Measurements from ENCODE around the gene TMEM259.

The TMEM259 gene

DNA sequence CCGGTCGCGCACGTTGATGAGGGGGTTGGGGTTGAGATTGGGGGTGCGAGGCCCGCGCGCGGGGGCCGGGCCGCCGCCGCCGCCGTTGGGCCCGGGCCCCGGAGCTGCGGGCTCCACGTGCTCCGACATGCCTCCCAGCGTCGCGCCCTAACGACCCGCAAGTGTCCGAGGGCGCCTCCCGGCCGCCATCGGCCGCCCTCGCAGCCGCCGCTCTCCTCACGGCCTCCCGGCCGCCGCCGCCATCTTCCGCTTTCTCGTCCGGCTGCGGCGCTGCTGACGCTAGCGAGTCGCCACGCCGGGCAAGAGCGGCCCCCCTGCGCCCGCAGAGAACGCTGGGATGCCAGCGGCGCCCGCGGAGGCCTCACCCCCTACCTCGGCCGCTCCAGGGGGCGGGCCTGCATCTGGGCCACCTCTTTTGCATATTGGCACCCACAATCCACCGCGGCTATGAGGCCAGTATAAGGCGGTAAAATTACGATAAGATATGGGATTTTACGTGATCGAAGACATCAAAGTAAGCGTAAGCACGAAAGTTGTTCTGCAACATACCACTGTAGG is at the start of gene TMEM259:
TMEM259 (minus strand) TSS at position 256 of the 558 bp plus-strand sequence; CDS start at position 129, 127 bp downstream.
- peak; percentile 98 for DNase-seq

DNA sequence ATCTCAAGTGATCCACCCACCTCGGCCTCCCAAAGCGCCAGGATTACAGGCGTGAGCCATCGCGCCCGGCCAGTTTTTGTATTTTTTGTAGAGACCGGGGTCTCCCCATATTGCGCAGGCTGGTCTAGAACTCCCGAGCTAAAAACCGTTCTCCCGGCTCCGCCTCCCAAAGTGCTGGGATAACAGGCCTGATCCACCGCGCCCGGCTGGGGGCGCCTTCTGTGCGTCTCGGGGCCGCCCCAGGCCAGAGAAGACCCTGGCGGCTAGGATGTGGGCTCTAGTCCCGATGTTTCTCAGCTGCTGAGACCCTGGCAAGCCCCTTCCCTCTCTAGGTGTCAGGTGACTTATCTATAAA is 49.6 kb upstream of the TMEM259 start:
- DNase-seq: no peak

DNA sequence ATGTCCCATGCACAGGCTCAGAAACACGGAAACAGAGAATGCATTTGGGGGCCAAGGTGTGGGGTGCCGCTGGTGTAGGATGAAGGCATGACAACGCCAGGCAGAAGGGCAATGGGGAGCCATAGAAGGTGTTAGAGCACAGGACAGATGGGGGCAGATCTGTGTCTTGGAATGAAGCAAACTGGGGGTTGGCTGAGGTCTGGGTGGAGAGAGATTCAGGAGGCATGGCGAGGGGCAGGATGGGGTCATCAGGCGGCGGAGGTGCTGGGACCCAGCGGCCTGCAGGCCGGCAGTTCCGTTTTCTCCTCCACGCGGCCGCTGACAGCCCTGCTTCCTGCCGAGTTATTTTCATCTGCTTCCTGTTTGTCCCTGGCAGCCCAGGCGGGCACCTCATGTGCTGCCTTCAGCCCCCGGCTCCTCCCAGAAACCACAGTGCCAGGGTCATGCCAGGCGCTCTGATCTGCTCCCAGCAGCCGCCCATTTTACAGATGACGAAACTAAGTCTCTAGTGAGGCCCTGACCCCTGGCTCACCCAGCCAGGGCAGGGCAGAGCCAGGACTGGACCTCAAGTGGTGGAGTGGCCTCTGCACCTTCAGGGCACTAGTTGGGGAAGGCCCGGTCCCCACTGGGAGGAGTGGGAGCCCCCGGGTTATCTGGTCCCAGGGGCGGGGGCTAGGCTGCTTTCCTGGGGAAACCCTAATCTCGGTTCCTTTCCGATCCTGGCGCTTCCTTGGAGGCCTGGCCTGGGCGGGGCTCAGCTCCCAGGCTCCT is 48.3 kb upstream of the TMEM259 start:
- DNase-seq: peak; percentile 89

DNA sequence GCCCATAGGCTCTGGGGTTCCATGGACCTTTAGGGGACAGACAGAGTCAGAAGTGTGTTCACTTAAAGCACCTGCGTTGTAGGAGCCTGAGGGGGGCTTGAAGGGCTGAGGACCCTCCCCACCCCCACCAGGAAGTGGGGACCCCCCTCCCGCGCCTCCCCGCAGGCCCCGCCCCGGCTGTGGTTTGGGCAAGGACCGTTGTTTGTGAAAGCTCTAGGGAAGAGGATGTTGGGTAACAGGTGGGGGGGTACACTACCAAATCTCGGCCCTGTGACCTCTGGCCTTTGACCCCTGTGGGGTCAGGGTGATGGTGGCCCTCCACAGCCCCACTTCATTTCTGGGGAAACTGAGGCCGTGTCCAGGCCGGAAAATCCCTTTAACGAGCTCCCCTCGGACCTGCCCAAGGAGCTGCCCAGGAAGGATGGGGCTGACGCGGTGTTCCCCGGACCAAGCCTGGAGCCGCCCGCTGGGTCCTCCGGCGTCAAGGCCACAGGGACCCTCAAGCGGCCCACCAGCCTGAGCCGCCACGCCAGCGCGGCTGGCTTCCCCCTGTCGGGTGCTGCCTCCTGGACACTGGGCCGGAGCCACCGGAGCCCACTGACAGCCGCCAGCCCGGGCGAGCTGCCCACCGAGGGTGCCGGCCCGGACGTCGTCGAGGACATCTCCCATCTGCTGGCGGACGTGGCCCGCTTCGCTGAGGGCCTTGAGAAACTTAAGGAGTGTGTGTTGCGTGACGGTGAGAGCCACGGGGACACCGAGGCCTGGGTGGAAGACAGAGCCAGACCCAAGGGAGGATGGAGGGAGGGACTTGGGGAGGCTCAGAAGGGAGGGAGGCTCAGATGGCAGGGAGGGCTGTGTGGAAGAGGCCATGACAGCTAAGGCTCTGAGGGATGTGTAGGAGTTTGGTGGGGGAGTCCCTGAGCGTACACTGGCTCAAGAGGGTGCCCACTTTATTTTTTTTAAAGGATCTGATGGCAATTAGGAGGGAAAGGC is 47.4 kb upstream of the TMEM259 start:
- DNase-seq: peak; percentile 88

DNA sequence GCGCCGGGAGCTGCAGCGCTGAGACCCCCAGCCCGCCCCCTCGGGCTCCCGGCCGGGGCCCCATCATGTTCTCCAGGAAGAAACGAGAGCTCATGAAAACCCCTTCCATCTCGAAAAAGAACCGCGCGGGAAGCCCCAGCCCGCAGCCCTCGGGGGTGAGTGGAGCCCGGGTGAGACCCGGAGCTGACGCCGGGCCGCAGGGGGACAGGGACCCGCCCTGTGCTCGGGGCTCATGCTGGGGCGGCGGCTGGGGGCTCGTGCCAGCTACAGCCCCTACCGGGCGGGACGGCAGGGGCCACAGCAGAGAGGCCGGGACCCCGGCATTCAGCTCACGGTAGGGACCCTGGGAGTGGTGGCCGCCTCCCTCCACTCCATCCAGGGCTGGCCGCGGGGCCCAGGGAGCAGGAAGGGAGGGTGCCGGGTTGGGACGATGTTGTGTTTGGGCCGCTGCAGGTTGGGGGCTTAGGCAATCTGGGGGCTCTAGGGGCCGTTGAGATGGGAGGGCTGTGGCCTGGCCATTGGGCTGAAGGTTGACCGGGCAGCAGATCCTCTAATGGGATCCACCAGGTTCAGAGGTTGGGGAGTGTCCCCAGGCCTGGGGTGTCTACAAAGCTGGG is 46.5 kb upstream of the TMEM259 start:
- DNase-seq: no peak

DNA sequence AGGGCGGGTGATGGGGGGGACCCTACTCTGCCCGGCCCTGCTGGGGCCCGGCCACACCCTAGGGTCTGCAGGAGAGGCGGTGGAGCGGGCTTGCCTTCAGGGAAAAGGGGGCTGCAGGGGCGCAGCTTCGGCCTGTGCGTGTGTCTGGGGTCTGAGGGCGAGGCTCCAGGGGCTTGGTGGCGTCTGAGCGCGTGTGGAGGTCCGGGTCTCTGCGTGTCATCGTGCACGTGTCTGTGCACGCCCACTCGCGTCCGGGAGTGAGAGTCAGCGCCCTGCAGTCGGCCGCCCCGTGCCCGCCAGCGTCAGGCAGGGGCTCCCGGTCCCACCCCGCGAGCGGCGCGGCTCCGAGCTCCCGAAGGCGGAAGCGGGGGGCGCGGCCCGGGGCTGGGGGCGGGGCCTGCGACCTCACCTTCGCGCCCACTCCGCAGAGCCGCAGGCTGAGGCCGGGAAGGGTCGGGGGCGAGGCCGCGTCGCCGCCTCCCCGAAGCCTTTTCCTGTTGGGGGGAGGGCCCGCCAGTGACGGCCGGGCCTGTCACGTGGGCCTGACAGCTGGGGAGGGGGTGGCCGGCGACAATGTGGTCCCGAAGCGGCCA is 45.9 kb upstream of the TMEM259 start, which contains the start of gene ARHGAP45:
ARHGAP45 (plus strand) TSS at position 420 of the 593 bp plus-strand sequence. CDS start 239 bp downstream, outside the sequence.
- peak; percentile 93 for DNase-seq

DNA sequence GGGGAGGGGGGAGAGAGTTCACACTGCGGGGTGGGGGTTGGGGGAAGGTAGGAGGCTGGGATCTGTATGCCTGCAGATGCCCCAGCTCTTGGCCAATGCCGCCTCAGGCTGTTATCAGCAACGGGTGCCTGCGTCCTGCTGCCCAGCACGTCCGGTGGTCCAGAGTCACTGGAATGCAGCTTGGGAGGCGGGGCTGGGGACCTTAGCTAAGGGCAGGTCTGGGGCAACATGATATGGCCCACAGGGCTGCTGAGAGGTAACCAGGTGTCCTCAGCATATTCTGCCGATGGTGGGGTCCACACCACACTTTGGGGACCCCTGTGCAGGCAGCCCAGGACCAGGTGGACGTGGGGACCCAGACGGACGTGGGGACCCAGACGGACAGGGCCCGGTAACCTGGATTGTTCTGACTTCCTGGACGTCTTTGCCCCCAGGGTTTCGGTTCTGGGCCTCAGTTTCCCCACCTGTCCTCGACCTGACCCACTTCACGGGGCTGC is 45.4 kb upstream of the TMEM259 start:
- DNase-seq: peak; percentile 17

DNA sequence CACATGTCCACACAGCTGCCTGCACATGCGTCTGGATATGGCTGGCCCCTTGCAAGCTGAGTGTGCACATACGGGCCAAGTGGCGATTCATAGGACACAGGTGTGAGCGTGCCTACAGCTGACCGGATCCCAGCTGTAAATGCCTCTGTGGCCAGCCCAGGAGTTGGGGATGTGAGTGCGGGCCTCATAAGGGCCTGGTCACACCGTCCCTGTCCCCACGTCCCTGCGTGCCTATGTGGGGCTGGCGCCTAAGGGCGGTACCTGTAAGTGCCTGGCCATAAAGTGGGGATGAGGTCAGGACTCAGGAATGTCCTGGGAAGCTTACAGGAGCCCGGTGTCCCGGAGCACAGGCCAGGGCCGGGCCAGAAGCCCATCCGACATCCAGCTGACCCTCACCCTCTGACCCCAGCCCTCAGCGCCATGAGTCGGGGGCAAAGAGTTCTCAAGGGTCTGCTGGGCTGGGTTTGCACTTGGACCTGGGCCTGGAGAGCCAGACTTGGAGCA is 44.7 kb upstream of the TMEM259 start:
- DNase-seq: peak; percentile 3

DNA sequence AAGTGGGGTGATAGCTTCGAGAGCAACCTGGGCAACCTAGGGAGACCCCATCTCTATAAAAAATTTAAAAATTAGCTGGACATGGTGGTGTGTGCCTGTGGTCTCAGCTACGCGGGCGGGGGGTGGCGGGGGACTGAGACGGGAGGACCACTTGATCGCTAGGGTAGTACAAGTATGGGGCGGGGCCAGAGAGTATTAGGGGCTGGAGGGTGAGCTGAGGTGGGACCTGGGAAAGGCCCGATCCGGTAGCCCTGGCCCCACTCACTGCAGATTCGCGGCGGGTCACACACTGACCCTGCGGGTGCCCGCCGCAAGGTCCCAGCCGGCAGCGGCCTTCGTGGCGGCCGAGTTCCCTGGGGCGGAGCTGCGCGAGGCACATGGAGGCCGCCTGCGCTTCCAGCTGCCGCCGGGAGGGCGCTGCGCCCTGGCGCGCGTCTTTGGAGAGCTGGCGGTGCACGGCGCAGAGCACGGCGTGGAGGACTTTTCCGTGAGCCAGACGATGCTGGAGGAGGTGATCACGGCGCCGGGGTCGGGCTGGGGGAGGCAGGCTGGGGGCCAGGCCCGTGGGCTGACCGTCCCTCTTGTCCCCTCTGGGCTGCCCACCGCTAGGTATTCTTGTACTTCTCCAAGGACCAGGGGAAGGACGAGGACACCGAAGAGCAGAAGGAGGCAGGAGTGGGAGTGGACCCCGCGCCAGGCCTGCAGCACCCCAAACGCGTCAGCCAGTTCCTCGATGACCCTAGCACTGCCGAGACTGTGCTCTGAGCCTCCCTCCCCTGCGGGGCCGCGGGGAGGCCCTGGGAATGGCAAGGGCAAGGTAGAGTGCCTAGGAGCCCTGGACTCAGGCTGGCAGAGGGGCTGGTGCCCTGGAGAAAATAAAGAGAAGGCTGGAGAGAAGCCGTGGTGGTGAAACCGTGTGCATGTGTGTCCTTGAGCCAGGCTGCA is 44.0 kb upstream of the TMEM259 start:
- DNase-seq: peak; percentile 82

DNA sequence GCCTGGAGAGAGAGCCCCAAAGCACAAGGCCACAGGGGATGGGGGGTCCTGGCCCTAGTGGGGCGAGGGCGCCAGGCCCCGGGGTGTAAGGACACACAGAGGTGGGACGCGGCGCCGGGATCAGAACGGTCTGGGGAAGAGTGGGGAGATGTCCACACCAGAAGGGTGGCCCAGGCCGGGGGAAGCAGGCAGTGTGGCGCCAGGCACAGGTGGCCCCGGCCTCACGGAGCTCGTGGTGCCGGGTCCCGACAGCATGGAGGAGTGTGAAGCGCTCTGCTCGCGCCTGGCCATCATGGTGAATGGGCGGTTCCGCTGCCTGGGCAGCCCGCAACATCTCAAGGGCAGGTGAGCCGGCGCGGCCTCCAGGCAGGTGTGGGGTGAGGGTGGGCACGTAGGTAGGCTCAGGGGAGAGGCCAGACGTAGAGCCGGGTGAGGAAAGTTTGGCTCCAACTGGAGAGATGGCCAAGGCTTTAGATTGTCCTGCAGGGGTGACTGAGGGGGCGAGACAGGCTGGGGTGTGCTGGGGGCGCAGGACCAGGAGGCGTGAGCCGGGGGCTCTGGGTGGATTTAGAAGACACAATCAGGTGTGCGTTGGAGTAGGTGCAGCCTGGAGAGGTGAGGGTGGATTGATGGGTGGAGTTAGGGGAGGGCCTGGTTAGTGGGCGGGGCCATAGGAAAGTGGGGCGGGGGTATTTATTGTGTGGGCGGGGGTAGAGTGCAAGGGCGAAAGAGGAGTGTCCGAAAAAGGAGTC is 43.2 kb upstream of the TMEM259 start:
- peak; percentile 21 for DNase-seq

DNA sequence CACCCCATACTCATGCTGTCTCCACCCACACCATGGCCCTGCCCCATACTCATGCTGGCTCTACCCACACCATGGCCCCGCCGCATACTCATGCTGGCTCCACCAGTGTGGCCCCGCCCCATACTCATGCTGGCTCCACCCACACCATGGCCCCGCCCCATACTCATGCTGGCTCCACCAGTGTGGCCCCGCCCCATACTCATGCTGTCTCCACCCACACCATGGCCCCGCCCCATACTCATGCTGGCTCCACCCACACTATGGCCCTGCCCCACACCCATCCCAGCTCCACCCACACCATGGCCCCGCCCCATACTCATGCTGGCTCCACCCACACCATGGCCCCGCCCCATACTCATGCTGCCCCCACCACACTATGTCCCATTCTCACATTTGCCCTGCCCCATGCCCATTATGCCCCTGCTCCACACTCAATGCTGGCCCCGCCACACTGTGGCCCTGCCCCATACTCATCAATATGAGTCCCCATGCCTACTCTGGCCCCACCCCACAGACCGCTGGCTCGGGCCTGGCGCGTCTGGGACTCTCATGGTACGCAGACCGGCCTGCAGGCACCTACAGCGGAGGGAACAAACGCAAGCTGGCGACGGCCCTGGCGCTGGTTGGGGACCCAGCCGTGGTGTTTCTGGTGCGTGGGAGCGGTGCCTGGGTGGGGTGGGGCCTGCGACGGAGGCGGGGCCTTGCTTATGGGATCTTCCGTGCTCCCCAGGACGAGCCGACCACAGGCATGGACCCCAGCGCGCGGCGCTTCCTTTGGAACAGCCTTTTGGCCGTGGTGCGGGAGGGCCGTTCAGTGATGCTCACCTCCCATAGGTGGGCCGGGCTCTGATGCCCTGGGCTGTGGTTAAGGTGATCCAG is 42.3 kb upstream of the TMEM259 start:
- DNase-seq: peak; percentile 23

DNA sequence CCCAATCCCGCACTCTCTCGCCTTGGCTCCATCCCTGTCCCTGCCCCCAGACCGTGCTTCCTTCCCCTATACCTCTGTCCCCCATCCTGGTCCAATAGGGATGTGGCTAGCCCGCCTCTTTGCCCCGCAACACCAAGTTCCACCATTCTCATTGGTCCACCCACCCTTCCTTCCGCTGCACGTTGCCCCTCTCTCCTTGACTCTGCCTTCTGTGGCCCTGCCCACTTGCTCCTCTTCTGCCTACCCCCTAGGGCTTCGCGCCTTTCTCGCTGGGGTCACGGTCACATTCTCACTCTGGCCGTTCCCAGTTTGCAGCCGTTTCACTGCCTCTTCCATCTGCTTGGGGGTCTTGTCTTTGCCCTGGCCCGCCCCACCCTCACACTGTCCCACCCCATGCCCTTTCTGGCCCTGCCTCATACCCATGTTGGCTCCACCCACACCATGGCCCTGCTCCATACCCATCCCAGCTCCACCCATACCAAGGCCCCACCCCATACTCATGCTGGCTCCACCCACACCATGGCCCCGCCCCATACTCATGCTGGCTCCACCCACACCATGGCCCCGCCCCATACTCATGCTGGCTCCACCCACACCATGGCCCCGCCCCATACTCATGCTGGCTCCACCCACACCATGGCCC is 41.6 kb upstream of the TMEM259 start:
- DNase-seq: peak; percentile 11

DNA sequence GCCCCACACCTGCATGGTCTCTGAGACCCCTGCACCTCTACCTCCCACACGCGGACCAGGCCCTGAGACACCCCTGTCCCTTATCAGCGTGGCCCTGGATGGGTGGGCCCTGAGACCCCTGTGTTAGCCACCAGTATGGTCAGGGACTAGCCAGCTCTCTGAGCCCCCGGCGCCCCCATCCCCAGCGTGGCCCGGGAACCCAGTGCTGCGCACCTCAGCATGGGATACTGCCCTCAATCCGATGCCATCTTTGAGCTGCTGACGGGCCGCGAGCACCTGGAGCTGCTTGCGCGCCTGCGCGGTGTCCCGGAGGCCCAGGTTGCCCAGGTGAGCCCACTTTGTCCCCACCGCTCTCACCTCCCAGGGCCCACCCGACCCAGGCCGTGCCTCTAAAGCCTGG is 41.1 kb upstream of the TMEM259 start:
- DNase-seq: no peak

DNA sequence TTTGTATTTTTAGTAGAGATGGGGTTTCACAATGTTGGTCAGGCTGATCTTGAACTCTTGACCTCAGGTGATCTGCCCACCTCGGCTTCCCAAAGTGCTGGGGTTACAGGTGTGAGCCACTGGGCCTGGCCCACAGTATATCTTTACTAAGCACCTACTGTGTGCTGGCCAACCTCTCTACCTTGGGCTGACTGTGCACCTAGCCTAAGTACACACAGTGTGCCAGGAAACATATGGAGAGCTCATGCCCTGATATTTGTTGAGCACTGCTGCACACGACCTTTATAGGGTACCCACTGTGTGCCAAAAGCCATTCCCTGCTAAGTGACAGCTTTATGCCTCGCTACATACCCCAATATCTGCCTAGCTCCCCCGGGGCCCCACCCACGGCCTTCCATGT is 39.8 kb upstream of the TMEM259 start:
- DNase-seq: no peak

DNA sequence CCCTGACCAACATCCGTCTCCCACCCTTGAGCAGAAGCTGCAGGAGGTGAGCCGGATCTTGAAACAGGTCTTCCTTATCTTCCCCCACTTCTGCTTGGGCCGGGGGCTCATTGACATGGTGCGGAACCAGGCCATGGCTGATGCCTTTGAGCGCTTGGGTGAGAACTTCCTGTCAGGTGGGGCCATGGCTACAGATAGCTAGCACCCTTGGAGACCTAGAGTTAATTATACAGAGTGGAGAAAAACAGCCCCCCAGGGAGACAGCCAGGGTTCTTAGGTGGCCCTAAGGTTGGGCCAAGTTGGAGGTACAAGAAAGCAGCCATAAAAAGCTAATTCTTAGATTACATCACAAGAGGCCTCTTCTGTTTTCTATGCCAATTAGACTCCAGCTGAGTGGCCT is 37.2 kb upstream of the TMEM259 start:
- DNase-seq: peak; percentile 44

DNA sequence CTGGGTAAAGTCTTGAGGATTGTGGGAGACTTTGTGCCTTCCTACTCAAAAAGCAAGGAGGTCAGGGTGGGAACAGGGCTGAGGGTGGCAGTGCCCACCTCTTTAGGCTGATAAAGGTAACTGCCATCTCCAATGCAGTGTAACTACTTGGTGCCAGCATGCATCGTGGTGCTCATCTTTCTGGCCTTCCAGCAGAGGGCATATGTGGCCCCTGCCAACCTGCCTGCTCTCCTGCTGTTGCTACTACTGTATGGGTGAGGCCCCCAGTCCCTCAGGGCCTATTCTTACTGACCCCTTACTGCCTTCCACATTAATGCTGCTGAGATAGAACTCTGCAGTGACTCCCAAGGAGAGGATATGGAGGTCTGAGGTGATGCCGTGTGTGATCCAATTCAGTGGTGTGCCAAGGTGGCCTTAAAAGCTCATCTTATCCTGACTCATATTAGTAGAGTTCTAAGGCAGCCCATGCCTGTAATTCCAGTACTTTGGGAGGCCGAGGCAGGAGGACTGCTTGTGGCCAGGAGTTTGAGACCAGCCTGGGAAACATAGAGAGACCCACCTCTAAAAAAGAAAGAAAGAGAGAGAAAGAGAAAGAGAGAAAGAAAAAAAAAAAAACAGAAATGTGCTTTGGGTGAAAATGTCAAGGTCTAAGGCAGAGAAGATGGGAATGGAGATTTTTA is 36.4 kb upstream of the TMEM259 start:
- DNase-seq: peak; percentile 73

DNA sequence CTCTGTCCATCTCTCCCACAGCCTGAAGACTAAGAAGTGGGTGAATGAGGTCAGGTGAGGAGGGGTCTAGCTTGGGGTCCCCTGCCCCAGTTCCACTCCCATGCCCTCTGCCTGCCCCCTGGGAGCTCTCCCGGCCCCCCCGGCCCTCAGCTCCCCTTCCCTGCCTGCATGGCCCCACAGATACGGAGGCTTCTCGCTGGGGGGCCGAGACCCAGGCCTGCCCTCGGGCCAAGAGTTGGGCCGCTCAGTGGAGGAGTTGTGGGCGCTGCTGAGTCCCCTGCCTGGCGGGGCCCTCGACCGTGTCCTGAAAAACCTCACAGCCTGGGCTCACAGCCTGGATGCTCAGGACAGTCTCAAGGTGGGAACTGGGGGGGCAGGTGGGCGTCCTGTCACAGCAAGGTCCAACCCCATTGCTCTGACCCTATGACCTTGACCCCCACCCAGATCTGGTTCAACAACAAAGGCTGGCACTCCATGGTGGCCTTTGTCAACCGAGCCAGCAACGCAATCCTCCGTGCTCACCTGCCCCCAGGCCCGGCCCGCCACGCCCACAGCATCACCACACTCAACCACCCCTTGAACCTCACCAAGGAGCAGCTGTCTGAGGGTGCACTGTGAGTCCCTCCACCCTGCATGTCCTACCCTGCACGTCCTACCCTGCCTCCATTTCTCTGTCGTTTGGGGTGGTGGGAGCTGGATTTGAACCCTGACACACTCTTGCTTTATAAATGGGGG is 35.1 kb upstream of the TMEM259 start:
- no peak for DNase-seq
